Ectodermal cell (in vitro differentiated cells): ENCODE measurements around the gene DNAH12.

Source experiments
- H3K27ac ChIP-seq: 2 replicates; pipeline ENCODE4 v1.7.0; 2013; ENCODE audit warnings: mild to moderate bottlenecking, low read depth, low read length; ENCODE audit not compliant: insufficient read depth, poor library complexity, severe bottlenecking
- H3K27me3 ChIP-seq: 2 replicates; pipeline ENCODE4 v1.7.0; 2013; ENCODE audit warnings: mild to moderate bottlenecking, low read length; ENCODE audit not compliant: insufficient read depth, control insufficient read depth, poor library complexity, severe bottlenecking
- H3K36me3 ChIP-seq: one replicate; pipeline ENCODE4 v1.7.0; 2013; ENCODE audit warnings: low read length; ENCODE audit not compliant: control insufficient read depth, insufficient read depth
- H3K4me1 ChIP-seq: one replicate; pipeline ENCODE4 v1.7.0; 2013; ENCODE audit warnings: low read length; ENCODE audit not compliant: control insufficient read depth, insufficient read depth
- H3K4me3 ChIP-seq: 2 replicates; pipeline ENCODE4 v1.7.0; 2013; ENCODE audit warnings: low read depth, low read length, control low read depth; ENCODE audit not compliant: insufficient read depth
- H3K9me3 ChIP-seq: 2 replicates; pipeline ENCODE4 v1.7.0; 2013; ENCODE audit warnings: mild to moderate bottlenecking, low read length, moderate library complexity; ENCODE audit not compliant: control insufficient read depth
- WGBS, 2 experiments: methylation state at CpG; one replicate each; pipeline ENCODE4 v1.1.7; 2013; ENCODE audit warnings: missing lambda C conversion rate in 2 of 2; 5-methylcytosine and 5-hydroxymethylcytosine counted together

The DNAH12 gene

GRCh38 chr3:57421336-57421735 is 122.8 kb downstream of the DNAH12 start:
- H3K4me3 ChIP-seq, result no peak overlapping the region
- no peaks in the 10 kb centered on the region for H3K4me1 ChIP-seq
- 90 to 96% methylated on average over 5 of the region's 5 CpGs for WGBS, 2 experiments

GRCh38 chr3:57420001-57420400 is 124.1 kb downstream of the DNAH12 start:
- WGBS, 2 experiments, result 97 to 100% methylated on average over 2 of the region's 2 CpGs

More at GRCh38 chr3:57421336-57421735, 122.8 kb downstream of the DNAH12 start:
- Histone ChIP-seq H3K9me3 (no peaks in the 10 kb centered on the region), H3K27me3 (no peaks in the 10 kb centered on the region), H3K36me3 (no peaks in the 10 kb centered on the region), H3K27ac (no peak overlapping the region)

GRCh38 chr3:57411715-57412114 is 132.4 kb downstream of the DNAH12 start:
- no peaks in the 10 kb centered on the region for H3K4me1 ChIP-seq
- H3K9me3 ChIP-seq, result no peaks in the 10 kb centered on the region
- 83 to 100% methylated on average over 1 of the region's 1 CpG for WGBS, 2 experiments
- no peaks in the 10 kb centered on the region for H3K36me3 ChIP-seq
- no peaks in the 10 kb centered on the region for H3K27me3 ChIP-seq
- no peak overlapping the region for H3K27ac ChIP-seq
- H3K4me3 ChIP-seq, result no peak overlapping the region

More at GRCh38 chr3:57420001-57420400, 124.1 kb downstream of the DNAH12 start:
- no peaks in the 10 kb centered on the region for H3K9me3 ChIP-seq
- H3K4me1 ChIP-seq, result no peaks in the 10 kb centered on the region
- no peak overlapping the region for H3K4me3 ChIP-seq
- no peaks in the 10 kb centered on the region for H3K27me3 ChIP-seq
- H3K36me3 ChIP-seq, result no peaks in the 10 kb centered on the region
- H3K27ac ChIP-seq, result no peak overlapping the region

GRCh38 chr3:57409471-57409870 is 134.7 kb downstream of the DNAH12 start:
- no peak overlapping the region for H3K27ac ChIP-seq
- no peaks in the 10 kb centered on the region for H3K9me3 ChIP-seq
- no peak overlapping the region for H3K4me3 ChIP-seq
- no peaks in the 10 kb centered on the region for H3K27me3 ChIP-seq
- H3K36me3 ChIP-seq, result no peaks in the 10 kb centered on the region
- no peaks in the 10 kb centered on the region for H3K4me1 ChIP-seq
- 80 to 95% methylated on average over 1 to 2 of the region's 2 CpGs for WGBS, 2 experiments

- Histone ChIP-seq H3K4me1 (no peaks in the 10 kb centered on the region), H3K9me3 (no peaks in the 10 kb centered on the region), H3K27ac (no peak overlapping the region), H3K36me3 (no peaks in the 10 kb centered on the region), H3K27me3 (no peaks in the 10 kb centered on the region), H3K4me3 (no peak overlapping the region)
- WGBS, 2 experiments, result 92 to 94% methylated on average over 4 to 5 of the region's 5 CpGs
Observed at GRCh38 chr3:57402675-57403074, 141.5 kb downstream of the DNAH12 start.

GRCh38 chr3:57397175-57398026 is 146.7 kb downstream of the DNAH12 start:
- no peaks in the 10 kb centered on the region for H3K9me3 ChIP-seq

GRCh38 chr3:57393977-57394376 is 150.2 kb downstream of the DNAH12 start:
- Histone ChIP-seq H3K27ac (no peak overlapping the region), H3K4me1 (no peaks in the 10 kb centered on the region), H3K36me3 (no peaks in the 10 kb centered on the region), H3K27me3 (no peaks in the 10 kb centered on the region), H3K9me3 (no peaks in the 10 kb centered on the region), H3K4me3 (no peak overlapping the region)
- 93% methylated on average over 3 of the region's 3 CpGs for WGBS, 2 experiments

More at GRCh38 chr3:57397175-57398026, 146.7 kb downstream of the DNAH12 start:
- no peaks in the 10 kb centered on the region for H3K27me3 ChIP-seq
- H3K36me3 ChIP-seq, result no peaks in the 10 kb centered on the region
- H3K27ac ChIP-seq, result no peak overlapping the region
- no peaks in the 10 kb centered on the region for H3K4me1 ChIP-seq
- WGBS, 2 experiments, result 20 to 22% methylated on average over 3 of the region's 3 CpGs
- no peak overlapping the region for H3K4me3 ChIP-seq

- no peak overlapping the region for H3K27ac ChIP-seq
- H3K27me3 ChIP-seq, result no peaks in the 10 kb centered on the region
- WGBS, 2 experiments, result 95 to 96% methylated on average over 5 of the region's 5 CpGs
- no peak overlapping the region for H3K4me3 ChIP-seq
- no peaks in the 10 kb centered on the region for H3K9me3 ChIP-seq
- no peaks in the 10 kb centered on the region for H3K4me1 ChIP-seq
- H3K36me3 ChIP-seq, result no peaks in the 10 kb centered on the region
Observed at GRCh38 chr3:57391767-57392166, 152.4 kb downstream of the DNAH12 start.

GRCh38 chr3:57389271-57389670 is 154.9 kb downstream of the DNAH12 start:
- 93 to 96% methylated on average over 2 of the region's 2 CpGs for WGBS, 2 experiments
- no peaks in the 10 kb centered on the region for H3K27me3 ChIP-seq
- no peaks in the 10 kb centered on the region for H3K36me3 ChIP-seq
- no peak overlapping the region for H3K4me3 ChIP-seq
- H3K27ac ChIP-seq, result no peak overlapping the region
- no peaks in the 10 kb centered on the region for H3K4me1 ChIP-seq
- H3K9me3 ChIP-seq, result no peaks in the 10 kb centered on the region

- H3K27me3 ChIP-seq, result no peaks in the 10 kb centered on the region
- no peaks in the 10 kb centered on the region for H3K4me1 ChIP-seq
- WGBS, 2 experiments, result 94 to 95% methylated on average over 4 of the region's 4 CpGs
- H3K27ac ChIP-seq, result no peak overlapping the region
- H3K9me3 ChIP-seq, result no peaks in the 10 kb centered on the region
- no peaks in the 10 kb centered on the region for H3K36me3 ChIP-seq
- no peak overlapping the region for H3K4me3 ChIP-seq
Observed at GRCh38 chr3:57386307-57386706, 157.8 kb downstream of the DNAH12 start.
